KMS-11 (cell line): ENCODE measurements around the gene LRRN1.

ENCODE experiments used
- H2AFZ ChIP-seq: fragments of 200-600 bp; sonication (generic); 2 replicates; pipeline ENCODE4 v1.6.1; 2016; ENCODE audit warnings: antibody characterized with exemption, mixed run types, low read depth
- H3K27ac ChIP-seq: fragments of 200-600 bp; sonication (generic); 2 replicates; pipeline ENCODE4 v1.6.1; 2016; ENCODE audit warnings: mild to moderate bottlenecking, mixed run types
- H3K27me3 ChIP-seq: fragments of 200-600 bp; sonication (generic); 2 replicates; pipeline ENCODE4 v1.6.1; 2017; ENCODE audit warnings: mild to moderate bottlenecking, low read depth, mixed run types, moderate library complexity; ENCODE audit not compliant: insufficient read depth
- H3K36me3 ChIP-seq: fragments of 200-600 bp; sonication (generic); 2 replicates; pipeline ENCODE4 v1.6.1; 2017; ENCODE audit warnings: mild to moderate bottlenecking, mixed run types; ENCODE audit not compliant: insufficient read depth
- H3K4me1 ChIP-seq: fragments of 200-600 bp; sonication (generic); 2 replicates; pipeline ENCODE4 v1.6.1; 2016; ENCODE audit warnings: mild to moderate bottlenecking, low read depth, mixed run types; ENCODE audit not compliant: poor library complexity, severe bottlenecking
- H3K4me2 ChIP-seq: fragments of 200-600 bp; sonication (generic); 2 replicates; pipeline ENCODE4 v1.7.0; 2016; ENCODE audit warnings: mild to moderate bottlenecking, mixed run types
- H3K4me3 ChIP-seq: fragments of 200-600 bp; sonication (generic); IDR thresholded peaks from 2 replicates; pipeline ENCODE4 v1.6.1; 2017; ENCODE audit warnings: low read depth, low read length, mixed read lengths; ENCODE audit not compliant: insufficient read depth
- H3K79me2 ChIP-seq: fragments of 200-600 bp; sonication (generic); 2 replicates; pipeline ENCODE4 v1.6.1; 2016; ENCODE audit warnings: low read depth, mixed run types; ENCODE audit not compliant: insufficient read depth
- H3K9ac ChIP-seq: fragments of 200-600 bp; sonication (generic); 2 replicates; pipeline ENCODE4 v1.6.1; 2016; ENCODE audit warnings: mild to moderate bottlenecking, mixed run types
- H4K20me1 ChIP-seq: fragments of 200-600 bp; sonication (generic); 2 replicates; pipeline ENCODE4 v1.6.1; 2016; ENCODE audit warnings: mild to moderate bottlenecking, mixed run types; ENCODE audit not compliant: insufficient read depth
- TF ChIP-seq, protein P1 (sequence below): fragments of 200-600 bp; sonication (generic); conservative IDR thresholded peaks from 2 replicates; pipeline ENCODE4 v1.6.1; 2017; ENCODE audit warnings: low read depth, mild to moderate bottlenecking, antibody characterized with exemption, low read length, moderate library complexity, mixed read lengths

LRRN1 gene

DNA sequence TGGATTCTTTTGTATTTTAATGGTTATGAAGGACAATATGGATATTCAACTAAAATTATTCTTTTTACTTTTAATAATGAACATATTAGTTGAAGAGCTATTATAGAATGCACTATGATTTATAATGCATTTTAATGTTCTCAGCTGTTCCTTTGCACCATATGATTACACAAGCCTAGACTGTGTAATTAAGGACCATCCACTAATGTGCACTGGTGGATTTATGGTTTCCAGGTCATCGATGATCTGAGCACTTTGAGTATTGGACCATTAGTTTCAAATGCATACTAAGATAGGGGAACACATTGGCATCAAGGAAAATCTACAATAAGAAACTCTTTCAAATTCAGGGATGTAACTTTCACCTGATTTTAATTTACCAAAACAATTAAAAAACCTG lies 16.8 kb downstream of the LRRN1 start:
- H2AFZ ChIP-seq, result no peak overlapping the region
- TF ChIP-seq, protein P1, sequence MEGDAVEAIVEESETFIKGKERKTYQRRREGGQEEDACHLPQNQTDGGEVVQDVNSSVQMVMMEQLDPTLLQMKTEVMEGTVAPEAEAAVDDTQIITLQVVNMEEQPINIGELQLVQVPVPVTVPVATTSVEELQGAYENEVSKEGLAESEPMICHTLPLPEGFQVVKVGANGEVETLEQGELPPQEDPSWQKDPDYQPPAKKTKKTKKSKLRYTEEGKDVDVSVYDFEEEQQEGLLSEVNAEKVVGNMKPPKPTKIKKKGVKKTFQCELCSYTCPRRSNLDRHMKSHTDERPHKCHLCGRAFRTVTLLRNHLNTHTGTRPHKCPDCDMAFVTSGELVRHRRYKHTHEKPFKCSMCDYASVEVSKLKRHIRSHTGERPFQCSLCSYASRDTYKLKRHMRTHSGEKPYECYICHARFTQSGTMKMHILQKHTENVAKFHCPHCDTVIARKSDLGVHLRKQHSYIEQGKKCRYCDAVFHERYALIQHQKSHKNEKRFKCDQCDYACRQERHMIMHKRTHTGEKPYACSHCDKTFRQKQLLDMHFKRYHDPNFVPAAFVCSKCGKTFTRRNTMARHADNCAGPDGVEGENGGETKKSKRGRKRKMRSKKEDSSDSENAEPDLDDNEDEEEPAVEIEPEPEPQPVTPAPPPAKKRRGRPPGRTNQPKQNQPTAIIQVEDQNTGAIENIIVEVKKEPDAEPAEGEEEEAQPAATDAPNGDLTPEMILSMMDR, result no peak
- H3K9ac ChIP-seq, result no peak overlapping the region
- H3K4me2 ChIP-seq, result no peak overlapping the region
- no peaks in the 10 kb centered on the region for H3K79me2 ChIP-seq
- H3K27me3 ChIP-seq, result no peaks in the 10 kb centered on the region
- H3K36me3 ChIP-seq, result no peaks in the 10 kb centered on the region
- no peaks in the 10 kb centered on the region for H4K20me1 ChIP-seq
- no peak overlapping the region for H3K4me3 ChIP-seq
- no peaks in the 10 kb centered on the region for H3K4me1 ChIP-seq
- H3K27ac ChIP-seq, result no peak overlapping the region

DNA sequence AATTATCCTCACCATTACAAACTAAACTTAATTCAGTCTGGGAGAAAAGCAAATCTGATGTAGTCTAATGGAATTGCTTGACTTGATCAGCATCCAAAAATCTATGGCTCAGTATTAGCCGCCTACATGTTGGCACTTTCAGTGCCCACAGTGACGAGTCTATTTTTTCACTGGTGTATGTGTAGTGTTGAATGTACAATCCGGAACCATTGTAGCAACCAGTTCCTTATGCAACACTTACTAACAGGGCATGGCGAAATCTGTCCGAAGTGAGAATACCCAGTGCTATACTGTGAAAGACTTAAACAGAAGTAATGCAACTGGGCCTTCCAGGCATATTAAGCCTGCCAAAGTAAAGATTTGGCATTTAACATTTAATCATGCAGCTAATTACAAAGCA lies 18.6 kb downstream of the LRRN1 start:
- H3K4me2 ChIP-seq, result no peak overlapping the region
- no peaks in the 10 kb centered on the region for H3K79me2 ChIP-seq
- TF ChIP-seq, protein P1, result no peak
- no peaks in the 10 kb centered on the region for H3K36me3 ChIP-seq
- H2AFZ ChIP-seq, result no peak overlapping the region
- H3K4me3 ChIP-seq, result no peak overlapping the region
- H3K27ac ChIP-seq, result no peak overlapping the region
- no peaks in the 10 kb centered on the region for H3K27me3 ChIP-seq
- no peaks in the 10 kb centered on the region for H3K4me1 ChIP-seq
- no peaks in the 10 kb centered on the region for H4K20me1 ChIP-seq
- H3K9ac ChIP-seq, result no peak overlapping the region

DNA sequence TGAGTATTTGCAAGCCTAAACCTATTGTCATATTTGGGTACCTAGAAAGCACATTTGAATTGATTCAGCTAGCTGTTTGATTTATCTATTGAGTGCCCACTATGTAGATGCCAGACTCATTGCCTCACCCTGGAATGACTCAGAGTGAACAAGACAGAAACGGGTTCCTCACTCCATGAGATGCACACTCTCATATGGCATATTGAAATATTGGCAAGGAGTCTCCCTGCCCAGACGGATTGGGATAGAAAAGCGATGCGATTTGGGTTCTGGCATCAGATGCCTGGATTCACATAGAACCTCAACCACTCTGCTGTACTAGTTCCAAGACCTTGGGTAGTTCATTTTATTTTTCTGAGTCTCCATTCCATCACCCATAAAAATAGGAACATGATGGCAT lies 22.5 kb downstream of the LRRN1 start:
- Histone ChIP-seq H3K4me3 (no peak overlapping the region), H4K20me1 (no peaks in the 10 kb centered on the region), H3K36me3 (no peaks in the 10 kb centered on the region), H3K9ac (no peak overlapping the region), H3K27me3 (no peaks in the 10 kb centered on the region), H3K27ac (no peak overlapping the region), H3K4me2 (no peak overlapping the region), H3K79me2 (no peaks in the 10 kb centered on the region), H2AFZ (no peak overlapping the region), H3K4me1 (no peaks in the 10 kb centered on the region)
- TF ChIP-seq, protein P1, result no peak

DNA sequence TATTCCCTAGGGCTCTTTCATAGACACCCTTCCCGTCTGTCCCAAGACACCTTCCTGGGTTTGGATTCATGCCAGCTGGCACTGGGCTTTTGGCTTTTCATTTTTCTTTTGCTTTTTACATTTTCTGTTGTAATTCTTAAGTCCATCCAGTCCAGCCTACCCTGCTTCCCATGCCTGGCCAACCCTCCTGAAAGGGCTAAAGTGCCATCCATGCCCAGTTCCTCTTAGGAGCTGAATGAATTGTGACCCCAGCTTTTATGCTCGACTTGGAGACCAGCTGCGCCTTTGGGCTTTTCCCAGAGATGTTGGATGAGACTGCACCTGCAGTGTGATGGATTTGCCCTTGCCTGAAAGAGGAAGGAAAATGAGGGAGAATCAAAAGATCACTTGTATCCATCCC lies 25.8 kb downstream of the LRRN1 start:
- Histone ChIP-seq H3K79me2 (no peaks in the 10 kb centered on the region), H3K27me3 (no peaks in the 10 kb centered on the region), H3K9ac (no peak overlapping the region), H4K20me1 (no peaks in the 10 kb centered on the region), H3K4me2 (no peak overlapping the region), H3K4me1 (no peaks in the 10 kb centered on the region), H2AFZ (no peak overlapping the region), H3K4me3 (no peak overlapping the region), H3K27ac (no peak overlapping the region), H3K36me3 (no peaks in the 10 kb centered on the region)
- TF ChIP-seq, protein P1, result no peak

DNA sequence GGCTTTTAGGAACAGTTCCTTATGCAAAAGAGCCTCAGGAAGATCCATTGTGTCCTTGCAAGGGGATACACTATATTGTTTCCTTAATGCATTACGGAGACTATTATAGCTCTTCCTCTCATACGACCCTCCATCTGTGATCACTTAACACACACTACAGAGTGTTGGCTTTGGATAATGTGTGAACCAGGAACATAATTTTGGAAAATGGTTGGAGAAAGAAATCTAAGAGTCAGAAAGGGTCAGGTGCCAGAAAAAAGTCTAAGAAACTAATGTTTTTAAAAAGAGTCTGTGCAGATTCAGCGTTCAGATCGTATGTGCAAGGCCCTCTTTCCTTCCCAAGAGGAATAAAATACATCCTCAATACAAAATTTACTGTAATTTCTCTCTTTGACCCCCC lies 27.3 kb downstream of the LRRN1 start:
- Histone ChIP-seq H3K4me3 (no peak overlapping the region), H3K79me2 (no peaks in the 10 kb centered on the region), H3K27ac (no peak overlapping the region), H2AFZ (no peak overlapping the region), H3K9ac (no peak overlapping the region), H3K4me1 (no peaks in the 10 kb centered on the region), H4K20me1 (no peaks in the 10 kb centered on the region), H3K4me2 (no peak overlapping the region), H3K36me3 (no peaks in the 10 kb centered on the region), H3K27me3 (no peaks in the 10 kb centered on the region)
- TF ChIP-seq, protein P1, result no peak
